NB4 (cell line): ENCODE results near the gene AGBL4.

Experiments used
- DNase-seq: peaks from one replicate; pipeline ENCODE4 v3.0.0; 2010; ENCODE audit warnings: low read depth
- H3K4me3 ChIP-seq: one replicate; pipeline ENCODE4 v1.5.1; 2011; ENCODE audit warnings: mild to moderate bottlenecking, low read depth, low read length, moderate library complexity
- MYC ChIP-seq: IDR thresholded peaks from 2 replicates; pipeline ENCODE4 v1.6.1; 2011; ENCODE audit warnings: low read depth, low read length
- POLR2A ChIP-seq: IDR thresholded peaks from 2 replicates; pipeline ENCODE4 v1.6.1; 2011; ENCODE audit warnings: mild to moderate bottlenecking; ENCODE audit not compliant: insufficient read length; ENCODE audit errors: extremely low read depth
- TF ChIP-seq, protein P1 (sequence below): IDR thresholded peaks from one replicate; pipeline ENCODE4 v1.5.1; 2012; ENCODE audit warnings: low read depth, low read length
- TF ChIP-seq, protein P2 (sequence below): IDR thresholded peaks from 2 replicates; pipeline ENCODE4 v1.6.1; 2011; ENCODE audit warnings: low read depth, low read length

The AGBL4 gene

DNA sequence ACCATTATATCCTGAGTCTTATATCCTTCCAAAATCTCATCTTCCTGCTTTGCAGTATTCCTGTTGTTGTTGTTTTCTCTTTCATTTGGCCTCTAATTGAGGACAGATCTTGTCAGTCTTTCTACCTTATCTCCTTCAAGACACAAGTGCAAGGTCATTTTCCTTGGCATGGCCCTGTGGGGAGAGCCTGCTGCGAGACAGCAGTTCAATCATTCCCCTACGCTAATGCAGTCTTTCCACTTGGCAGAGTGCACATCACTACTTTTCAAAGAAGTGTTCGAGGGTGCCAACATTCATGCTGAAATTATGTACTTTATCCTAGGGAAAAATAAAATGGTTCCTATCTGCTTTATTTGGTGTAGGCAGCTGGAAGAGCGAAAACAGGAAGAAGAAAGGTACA lies 1421.4 kb downstream of the AGBL4 start:
- no peak overlapping the region for H3K4me3 ChIP-seq
- DNase-seq, result no peak
- TF ChIP-seq POLR2A (no peak), MYC (no peak)
- TF ChIP-seq, protein P1, sequence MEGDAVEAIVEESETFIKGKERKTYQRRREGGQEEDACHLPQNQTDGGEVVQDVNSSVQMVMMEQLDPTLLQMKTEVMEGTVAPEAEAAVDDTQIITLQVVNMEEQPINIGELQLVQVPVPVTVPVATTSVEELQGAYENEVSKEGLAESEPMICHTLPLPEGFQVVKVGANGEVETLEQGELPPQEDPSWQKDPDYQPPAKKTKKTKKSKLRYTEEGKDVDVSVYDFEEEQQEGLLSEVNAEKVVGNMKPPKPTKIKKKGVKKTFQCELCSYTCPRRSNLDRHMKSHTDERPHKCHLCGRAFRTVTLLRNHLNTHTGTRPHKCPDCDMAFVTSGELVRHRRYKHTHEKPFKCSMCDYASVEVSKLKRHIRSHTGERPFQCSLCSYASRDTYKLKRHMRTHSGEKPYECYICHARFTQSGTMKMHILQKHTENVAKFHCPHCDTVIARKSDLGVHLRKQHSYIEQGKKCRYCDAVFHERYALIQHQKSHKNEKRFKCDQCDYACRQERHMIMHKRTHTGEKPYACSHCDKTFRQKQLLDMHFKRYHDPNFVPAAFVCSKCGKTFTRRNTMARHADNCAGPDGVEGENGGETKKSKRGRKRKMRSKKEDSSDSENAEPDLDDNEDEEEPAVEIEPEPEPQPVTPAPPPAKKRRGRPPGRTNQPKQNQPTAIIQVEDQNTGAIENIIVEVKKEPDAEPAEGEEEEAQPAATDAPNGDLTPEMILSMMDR, result no peak
- TF ChIP-seq, protein P2, sequence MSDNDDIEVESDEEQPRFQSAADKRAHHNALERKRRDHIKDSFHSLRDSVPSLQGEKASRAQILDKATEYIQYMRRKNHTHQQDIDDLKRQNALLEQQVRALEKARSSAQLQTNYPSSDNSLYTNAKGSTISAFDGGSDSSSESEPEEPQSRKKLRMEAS, result no peak

DNA sequence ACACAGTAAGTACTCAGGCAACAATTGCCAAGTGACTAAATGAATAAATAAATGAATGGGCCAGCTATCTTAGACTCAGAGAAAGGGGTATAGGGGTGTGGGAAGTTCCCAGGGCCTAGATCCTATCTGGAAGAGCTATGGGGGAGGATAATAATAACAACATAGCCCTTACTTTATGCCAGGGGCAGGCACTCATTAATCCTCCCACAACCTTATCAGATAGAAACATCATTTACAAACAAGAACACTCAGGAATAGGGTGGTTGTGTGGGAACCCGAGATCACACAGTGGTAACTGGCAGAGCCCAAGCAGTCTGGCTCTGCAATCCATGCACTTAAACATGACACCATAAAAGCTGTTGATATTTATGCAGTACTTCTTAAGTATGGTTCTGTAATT lies 1423.6 kb downstream of the AGBL4 start:
- DNase-seq, result no peak
- no peak overlapping the region for H3K4me3 ChIP-seq
- TF ChIP-seq, protein P2, result no peak
- TF ChIP-seq POLR2A (no peak), MYC (no peak)
- TF ChIP-seq, protein P1, result no peak

DNA sequence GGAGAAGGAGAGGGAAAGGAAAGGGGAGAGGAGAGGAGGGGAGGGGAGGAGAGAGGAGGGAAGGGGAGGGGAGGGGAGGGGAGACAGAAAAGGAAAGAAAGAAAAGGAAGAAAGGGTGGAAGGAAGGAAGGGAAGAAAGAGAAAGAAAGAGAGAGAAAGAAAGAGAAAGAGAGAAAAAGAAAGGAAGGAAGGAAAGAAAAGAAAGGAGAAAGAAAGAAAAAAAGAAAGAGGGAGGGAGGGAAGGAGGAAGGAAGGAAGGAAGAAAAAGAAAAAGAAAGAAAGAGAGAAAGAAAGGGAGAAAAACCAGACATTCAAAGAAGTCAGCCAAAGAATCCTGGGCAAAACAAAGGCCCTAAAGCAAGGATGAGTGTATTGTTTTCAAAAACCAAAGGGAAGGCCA lies 1426.1 kb downstream of the AGBL4 start:
- TF ChIP-seq POLR2A, result no peak
- TF ChIP-seq, protein P1, result no peak
- no peak for TF ChIP-seq MYC
- TF ChIP-seq, protein P2, result no peak
- DNase-seq, result no peak
- no peak overlapping the region for H3K4me3 ChIP-seq

DNA sequence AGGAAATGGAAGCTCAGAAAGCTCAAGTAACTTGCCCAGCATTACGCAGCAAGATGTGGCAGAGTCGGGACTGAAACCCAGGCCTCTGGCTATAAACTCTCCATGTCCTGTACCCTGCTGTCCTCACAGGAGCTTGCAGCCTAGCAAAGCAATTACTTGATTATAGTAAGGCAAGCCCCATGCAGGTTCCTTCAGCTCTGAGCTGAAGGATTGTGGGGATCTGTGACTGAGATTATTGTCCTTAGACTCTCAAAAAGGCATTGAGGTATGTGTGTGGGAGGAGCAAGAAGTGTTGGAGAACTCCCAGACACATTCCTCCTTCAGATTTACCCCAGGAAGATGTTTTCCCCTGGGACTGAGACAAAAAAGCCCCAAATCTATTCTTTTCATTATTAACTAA lies 1427.7 kb downstream of the AGBL4 start:
- TF ChIP-seq, protein P1, result no peak
- no peak for TF ChIP-seq POLR2A
- TF ChIP-seq, protein P2, result no peak
- TF ChIP-seq MYC, result no peak
- no peak overlapping the region for H3K4me3 ChIP-seq
- DNase-seq, result no peak

DNA sequence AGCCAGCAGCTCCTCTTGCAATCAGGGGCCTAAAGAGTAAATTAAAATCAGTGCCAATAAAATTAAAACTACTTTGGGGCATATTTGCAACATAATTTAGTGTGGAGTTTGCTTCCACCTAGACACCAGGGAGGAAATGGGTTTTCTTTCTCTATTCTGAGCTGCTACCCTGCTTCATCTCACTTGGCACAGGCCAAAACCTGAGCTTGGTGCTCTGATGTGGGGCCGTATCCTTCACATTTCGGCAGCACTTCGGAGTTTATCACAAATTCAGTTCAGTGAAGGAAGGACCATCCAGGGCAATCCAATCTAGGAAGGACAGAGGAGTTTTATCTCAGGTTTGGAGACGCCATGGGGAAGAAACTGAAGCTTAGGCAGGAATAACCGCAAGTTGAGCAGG lies 1428.1 kb downstream of the AGBL4 start:
- H3K4me3 ChIP-seq, result no peak overlapping the region
- DNase-seq, result no peak
- TF ChIP-seq POLR2A, result no peak
- no peak for TF ChIP-seq MYC
- TF ChIP-seq, protein P1, result no peak
- TF ChIP-seq, protein P2, result no peak

DNA sequence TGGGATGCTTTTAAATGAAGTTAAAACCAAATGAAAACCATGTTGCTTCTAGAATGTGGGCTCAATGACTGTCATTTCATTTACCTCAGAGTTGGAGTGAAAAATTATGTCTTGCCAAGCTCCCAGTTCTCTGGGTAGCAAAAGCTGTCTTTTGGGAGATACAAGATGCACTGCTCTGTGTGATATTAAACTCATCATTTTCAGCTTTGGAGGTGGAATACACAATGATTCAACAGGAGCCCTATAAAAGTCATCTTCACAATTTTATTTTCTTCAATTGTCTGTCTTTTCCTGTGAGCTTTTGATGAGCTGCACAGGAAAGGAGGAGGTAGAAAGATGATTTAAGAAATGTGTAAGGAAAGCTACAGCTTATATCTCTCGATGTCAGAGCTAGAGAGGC lies 1431.4 kb downstream of the AGBL4 start:
- no peak overlapping the region for H3K4me3 ChIP-seq
- DNase-seq, result no peak
- TF ChIP-seq, protein P1, result no peak
- TF ChIP-seq MYC (no peak), POLR2A (no peak)
- TF ChIP-seq, protein P2, result no peak
